HepG2 (cell line): ENCODE results near the gene STK32B. TPM values are rescaled to one million over a fixed set of nuclear protein-coding genes. Genes with fewer than 3 reads are reported as not detected.

Source experiments
- ATAC-seq: fragments of 200-7000 bp; cut with Tn5 transposase; 3 replicates; pipeline ENCODE4 v1.9.1; 2020; ENCODE audit warnings: mild to moderate bottlenecking, moderate library complexity
- BruUV-seq: library from RNA; stranded (reverse); fragments of 400-500 nt; replicated peaks from 2 replicates; lab custom pipeline; 2021; lab: Mats Ljungman, UMichigan
- CTCF ChIA-PET: fragments of 300-600 bp; formaldehyde crosslinking; extraction: SDS; loops from one replicate; lab custom pipeline; 2021; ENCODE audit warnings: low total read pairs, inconsistent platforms, low intra/inter-chr PET ratio; lab: Yijun Ruan, JAX
- POLR2A ChIA-PET: fragments of 350-600 bp; sonication (Branson Sonifier 250); formaldehyde crosslinking; loops from one replicate; lab custom pipeline; 2020; ENCODE audit warnings: antibody characterized with exemption, inconsistent platforms; lab: Yijun Ruan, JAX
- DNase-seq: peaks from one replicate; pipeline ENCODE4 v3.0.0-alpha.2; 2015; ENCODE audit warnings: low spot score
- FAIRE-seq: peaks from 3 replicates; lab custom pipeline; 2011; peaks lifted over from hg19 to GRCh38; lab: Jason Lieb, UNC
- H2AFZ ChIP-seq: one replicate; pipeline ENCODE4 v1.6.1; 2011; ENCODE audit warnings: low read length, inconsistent platforms
- H3K27ac ChIP-seq: fragments of 300-600 bp; 3 replicates; pipeline ENCODE4 v1.8.0; 2011; ENCODE audit warnings: mixed run types, mild to moderate bottlenecking, mixed read lengths, low read length, inconsistent platforms; ENCODE audit not compliant: insufficient read depth; ENCODE audit errors: extremely low read length
- H3K27me3 ChIP-seq, 2 experiments: fragments of 200-600 bp in 1 of 2; 2 replicates in 1 of 2; 3 replicates in 1 of 2; pipeline versions ENCODE4 v1.6.0 to v1.8.0; 2011; ENCODE audit warnings: low read length in 2 of 2, mild to moderate bottlenecking in 2 of 2, moderate library complexity in 2 of 2, inconsistent platforms in 1 of 2; ENCODE audit not compliant: insufficient read depth in 2 of 2, control insufficient read depth in 1 of 2
- H3K36me3 ChIP-seq, 2 experiments: fragments of 200-600 bp in 1 of 2; replicated peaks in 1 of 2; 2 replicates in 1 of 2; 3 replicates in 1 of 2; pipeline versions ENCODE4 v1.5.1 to v1.8.0; 2011; ENCODE audit warnings: low read length in 2 of 2, inconsistent platforms in 1 of 2; ENCODE audit not compliant: insufficient read depth in 2 of 2, control insufficient read depth in 1 of 2
- H3K4me1 ChIP-seq: 2 replicates; pipeline ENCODE4 v1.5.1; 2012; ENCODE audit warnings: low read length, inconsistent platforms; ENCODE audit not compliant: insufficient read depth
- H3K4me2 ChIP-seq: 2 replicates; pipeline ENCODE4 v1.6.0; 2011; ENCODE audit warnings: low read depth, low read length, inconsistent platforms
- H3K4me3 ChIP-seq, 3 experiments: fragments of 200-600 bp in 1 of 3; sonication (generic), shearing (Covaris generic) in 1 of 3; replicated peaks in 1 of 3; 2 replicates each; pipeline ENCODE4 v1.5.1; 2011 to 2016; ENCODE audit warnings: low read length in 3 of 3, inconsistent platforms in 2 of 3, low read depth in 2 of 3, mild to moderate bottlenecking in 2 of 3, control low read depth in 1 of 3, mixed read lengths in 1 of 3; ENCODE audit not compliant: insufficient read depth in 1 of 3
- H3K79me2 ChIP-seq: one replicate; pipeline ENCODE4 v1.6.1; 2011; ENCODE audit warnings: low read length, inconsistent platforms; ENCODE audit not compliant: insufficient read depth
- H3K9ac ChIP-seq: 2 replicates; pipeline ENCODE4 v1.6.0; 2011; ENCODE audit warnings: mild to moderate bottlenecking, low read depth, low read length, inconsistent platforms; ENCODE audit not compliant: insufficient read depth
- H3K9me3 ChIP-seq: 2 replicates; pipeline ENCODE4 v1.5.1; 2012; ENCODE audit warnings: mild to moderate bottlenecking, low read length
- H4K20me1 ChIP-seq: 2 replicates; pipeline ENCODE4 v1.6.0; 2011; ENCODE audit warnings: inconsistent platforms, mild to moderate bottlenecking, low read length, moderate library complexity; ENCODE audit not compliant: insufficient read depth
- ELF4 ChIP-seq: sonication (generic); formaldehyde crosslinking; IDR thresholded peaks from 2 replicates; pipeline ENCODE4 v1.5.0; 2020; ENCODE audit warnings: missing genetic modification reagents, mild to moderate bottlenecking, moderate library complexity, borderline replicate concordance
- FOXO4 ChIP-seq: sonication (generic); formaldehyde crosslinking; conservative IDR thresholded peaks from 2 replicates; pipeline ENCODE4 v1.8.1; 2023; ENCODE audit warnings: missing genetic modification reagents
- GMEB2 ChIP-seq: IDR thresholded peaks from 2 replicates; pipeline ENCODE4 v1.6.1; 2016; ENCODE audit warnings: missing biosample characterization, missing genetic modification reagents, low read depth
- KLF15 ChIP-seq: sonication (generic); formaldehyde crosslinking; IDR thresholded peaks from 2 replicates; pipeline ENCODE4 v1.8.1; 2023; ENCODE audit warnings: borderline replicate concordance, mild to moderate bottlenecking, inconsistent platforms, missing genetic modification reagents, mixed read lengths
- MED8 ChIP-seq: sonication (generic); formaldehyde crosslinking; IDR thresholded peaks from 2 replicates; pipeline ENCODE4 v1.8.1; 2023; ENCODE audit warnings: mild to moderate bottlenecking, missing genetic modification reagents; ENCODE audit not compliant: insufficient replicate concordance
- NFKB2 ChIP-seq: sonication (generic); formaldehyde crosslinking; IDR thresholded peaks from 2 replicates; pipeline ENCODE4 v1.4.0; 2020; ENCODE audit warnings: missing genetic modification reagents, borderline replicate concordance
- NR2F1 ChIP-seq, 2 experiments: fragments of 450-650 bp in 1 of 2; formaldehyde crosslinking in 1 of 2; IDR thresholded peaks; 2 replicates each; pipeline versions ENCODE4 v1.5.0 to v1.6.1; 2016 to 2020; ENCODE audit warnings: mild to moderate bottlenecking in 1 of 2, missing compliant biosample characterization in 1 of 2, missing genetic modification reagents in 1 of 2, moderate library complexity in 1 of 2
- POLR2AphosphoS2 ChIP-seq: IDR thresholded peaks from 2 replicates; pipeline ENCODE4 v1.6.1; 2011; ENCODE audit warnings: low read depth, low read length, improper control_type of control experiment
- RFX3 ChIP-seq: IDR thresholded peaks from 2 replicates; pipeline ENCODE4 v1.6.1; 2016; ENCODE audit warnings: missing biosample characterization, missing genetic modification reagents
- ZFP36 ChIP-seq: fragments of 150-350 bp; IDR thresholded peaks from 2 replicates; pipeline ENCODE4 v1.6.1; 2018; ENCODE audit warnings: borderline replicate concordance, low read length, low read depth; ENCODE audit not compliant: partially characterized antibody
- ZMYM2 ChIP-seq: sonication (generic); formaldehyde crosslinking; IDR thresholded peaks from 2 replicates; pipeline ENCODE4 v1.8.0; 2022; ENCODE audit warnings: mild to moderate bottlenecking, missing genetic modification reagents
- ZNF282 ChIP-seq: fragments of 450-650 bp; IDR thresholded peaks from 2 replicates; pipeline ENCODE4 v1.6.1; 2018; ENCODE audit not compliant: partially characterized antibody
- ZNF326 ChIP-seq: sonication (generic); formaldehyde crosslinking; IDR thresholded peaks from 2 replicates; pipeline ENCODE4 v1.4.0; 2020; ENCODE audit warnings: missing genetic modification reagents, borderline replicate concordance
- ZNF639 ChIP-seq: conservative IDR thresholded peaks from 2 replicates; pipeline ENCODE4 v1.6.1; 2018; ENCODE audit warnings: missing genetic modification reagents
- ZNF652 ChIP-seq: IDR thresholded peaks from 2 replicates; pipeline ENCODE4 v1.6.1; 2016; ENCODE audit warnings: low read depth, borderline replicate concordance
- WGBS: methylation state at CpG from one replicate; pipeline ENCODE4 v1.1.6; 2017; ENCODE audit warnings: low lambda C conversion rate; 5-methylcytosine and 5-hydroxymethylcytosine counted together
- in situ Hi-C: cut with HindIII; loops from 2 replicates; pipeline ENCODE4 v1.10.0; 2017; ENCODE audit warnings: low pct_unique_long_range_greater_than_20kb; ENCODE audit not compliant: extremely low pct_ligation_motif_present
- intact Hi-C: fragments of 100-400 bp; cut with micrococcal nuclease; formaldehyde crosslinking; loops from one replicate; pipeline ENCODE4 v1.10.0; 2022; ENCODE audit not compliant: unreplicated experiment
- polyA plus RNA-seq, 8 experiments: library from polyadenylated mRNA; depleted of rRNA in 3 of 8; stranded (reverse) in 7 of 8; unstranded in 1 of 8; fragments of >200 nt; fragmentation: Illumina TruSeq in 4 of 8; extraction: Trizol in 4 of 8; gene quantifications; 2 replicates each; pipeline versions ENCODE4 v1.2.1 to v1.2.3, GENCODE V29; 2011 to 2016; ENCODE audit warnings: low read depth in 4 of 8, missing spikeins in 1 of 8, mixed read lengths in 1 of 8; ENCODE audit not compliant: insufficient read depth in 1 of 8
- total RNA-seq, 5 experiments: library from RNA; depleted of rRNA; stranded (reverse); fragments of >200 nt; fragmentation: Illumina TruSeq; extraction: Trizol; gene quantifications; 2 replicates each; pipeline ENCODE4 v1.2.3, GENCODE V29; 2016; ENCODE audit warnings: low read depth in 1 of 5

STK32B gene
- total and polyA plus RNA-seq, 2 of the 13 experiments (the other 11 are each of a cell fraction or from before 2014, with no cell fraction given), result not detected

- no TSS peak for BruUV-seq
- H3K9ac ChIP-seq, result no peak overlapping the region
- FAIRE-seq (no peak), DNase-seq (no peak), ATAC-seq (no peak)
- H3K4me2 ChIP-seq, result no peak overlapping the region
- H2AFZ ChIP-seq, result no peak overlapping the region
- peaks cover 0 to 61% of the 10 kb centered on the region in 2 experiments; a peak in 3 of 5 replicates for H3K27me3 ChIP-seq
- H4K20me1 ChIP-seq, result no peaks in the 10 kb centered on the region
- no peaks in the 10 kb centered on the region for H3K36me3 ChIP-seq
- CTCF ChIA-PET, result no interaction called here
- no peaks in the 10 kb centered on the region for H3K79me2 ChIP-seq
- H3K4me1 ChIP-seq, result no peaks in the 10 kb centered on the region
- TF ChIP-seq ZNF282 (no peak), POLR2AphosphoS2 (no peak), GMEB2 (CRISPR knock-in tag) (no peak), ZNF652 (no peak), RFX3 (no peak), ZNF326 (CRISPR knock-in tag) (no peak)
- WGBS, result 22% methylated on average over 2 of the region's 3 CpGs
- POLR2A ChIA-PET, result no interaction called here
- no peak overlapping the region for H3K27ac ChIP-seq
- H3K9me3 ChIP-seq, result no peaks in the 10 kb centered on the region
- no peak overlapping the region for H3K4me3 ChIP-seq
- in situ Hi-C loops, result no loop called here
- intact Hi-C loops, result no loop called here
Observed at GRCh38 chr4:5021546-5021945, 29.7 kb upstream of the STK32B start.

- Histone ChIP-seq H4K20me1 (no peaks in the 10 kb centered on the region), H3K4me2 (no peak overlapping the region), H2AFZ (no peak overlapping the region), H3K27me3 (peaks cover 0 to 50% of the 10 kb centered on the region in 2 experiments; a peak in 3 of 5 replicates), H3K9me3 (no peaks in the 10 kb centered on the region), H3K9ac (no peak overlapping the region), H3K27ac (no peak overlapping the region), H3K4me1 (no peaks in the 10 kb centered on the region), H3K79me2 (no peaks in the 10 kb centered on the region), H3K4me3 (no peak overlapping the region), H3K36me3 (no peaks in the 10 kb centered on the region)
- FAIRE-seq (no peak), DNase-seq (no peak), ATAC-seq (no peak)
- ChIA-PET POLR2A (no interaction called here), CTCF (no interaction called here)
- in situ Hi-C loops (no loop called here), intact Hi-C loops (no loop called here)
- WGBS, result 13% methylated on average over 1 of the region's 6 CpGs
- no TSS peak for BruUV-seq
- TF ChIP-seq NR2F1 (CRISPR knock-in tag; IDR thresholded peaks at IDR 0.05) (no peak), KLF15 (CRISPR knock-in tag) (no peak), NFKB2 (CRISPR knock-in tag) (no peak), ZMYM2 (CRISPR knock-in tag) (no peak), MED8 (CRISPR knock-in tag) (no peak), ZNF639 (no peak), ZFP36 (no peak), ELF4 (no peak), FOXO4 (no peak)
Observed at GRCh38 chr4:5024673-5025072, 26.6 kb upstream of the STK32B start.
